ENCODE measurements around the gene HSPB6. TPM values are rescaled to one million over a fixed set of nuclear protein-coding genes. Genes with fewer than 3 reads are reported as not detected.

Gene HSPB6
- total and polyA plus RNA-seq, 7 donors, result 303 to 1,308 (median 664) TPM

- ATAC-seq (no peak), DNase-seq (no peak)
- Histone ChIP-seq H3K27me3 (ENCODE audit: insufficient read depth in 3 of 3, low read length in 2 of 3) (no peaks in the 10 kb centered on the region), H3K27ac (no peak overlapping the region), H3K4me1 (peaks cover 4% of the 10 kb centered on the region), H3K9me3 (no peaks in the 10 kb centered on the region), H3K4me3 (no peak overlapping the region), H3K36me3 (ENCODE audit: insufficient read depth in 1 of 2, low read depth in 1 of 2) (peaks cover 0 to 93% of the 10 kb centered on the region in 2 donors)
- intact Hi-C loops (cut with DNase I), result no loop called here
- 70 to 84% (median 73%) methylated on average over 5 of the region's 5 CpGs for WGBS, 3 donors
- no peak for TF ChIP-seq CTCF (IDR thresholded peaks at IDR 0.05)
Measured at GRCh38 chr19:35734889-35735288, 21.9 kb downstream of the HSPB6 start.

GRCh38 chr19:35734273-35734672 is 22.6 kb downstream of the HSPB6 start:
- Histone ChIP-seq H3K36me3 (ENCODE audit: insufficient read depth in 1 of 2, low read depth in 1 of 2) (peaks cover 3 to 99% of the 10 kb centered on the region in 2 donors), H3K9me3 (no peaks in the 10 kb centered on the region), H3K4me1 (no peaks in the 10 kb centered on the region), H3K27ac (no peak overlapping the region), H3K4me3 (no peak overlapping the region), H3K27me3 (ENCODE audit: insufficient read depth in 3 of 3, low read length in 2 of 3) (no peaks in the 10 kb centered on the region)
- TF ChIP-seq CTCF (IDR thresholded peaks at IDR 0.05), result no peak
- ATAC-seq (no peak), DNase-seq (no peak)
- WGBS, 3 donors, result 84 to 90% (median 88%) methylated on average over 8 of the region's 8 CpGs
- intact Hi-C loops (cut with DNase I), result no loop called here

DNA sequence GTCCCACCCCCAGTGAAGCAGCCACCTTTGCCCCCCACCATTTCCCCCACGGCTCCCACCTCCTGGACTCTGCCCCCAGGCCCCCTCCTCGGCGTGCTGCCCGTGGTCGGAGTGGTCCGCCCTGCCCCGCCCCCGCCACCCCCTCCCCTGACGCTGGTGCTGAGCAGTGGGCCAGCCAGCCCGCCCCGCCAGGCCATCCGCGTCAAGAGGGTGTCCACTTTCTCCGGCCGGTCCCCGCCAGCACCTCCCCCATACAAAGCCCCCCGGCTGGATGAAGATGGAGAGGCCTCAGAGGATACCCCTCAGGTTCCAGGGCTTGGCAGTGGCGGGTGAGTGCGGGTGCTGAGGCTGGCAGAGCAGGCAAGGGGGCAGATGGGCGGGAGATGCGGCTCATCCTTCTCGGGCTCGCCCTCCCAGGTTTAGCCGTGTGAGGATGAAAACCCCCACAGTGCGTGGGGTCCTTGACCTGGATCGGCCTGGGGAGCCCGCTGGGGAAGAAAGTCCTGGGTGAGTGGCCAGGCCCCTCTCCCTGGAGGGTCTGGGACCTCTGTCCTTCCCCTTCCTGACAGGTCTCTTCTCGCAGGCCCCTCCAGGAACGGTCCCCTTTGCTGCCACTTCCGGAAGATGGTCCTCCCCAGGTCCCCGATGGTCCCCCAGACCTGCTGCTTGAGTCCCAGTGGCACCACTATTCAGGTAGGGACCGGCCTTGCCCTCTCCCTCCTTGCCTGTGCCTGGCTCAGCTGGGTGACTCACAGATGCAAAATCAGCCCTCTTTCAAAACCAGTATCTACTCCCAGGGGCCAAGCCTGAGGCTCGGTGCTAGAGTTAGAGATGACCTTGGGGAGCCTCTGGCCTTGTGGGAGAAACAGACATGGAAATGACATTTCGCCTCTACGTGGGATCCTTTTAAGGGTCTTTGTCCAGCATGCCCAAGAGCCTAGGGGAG is 23.4 kb downstream of the HSPB6 start:
- ATAC-seq (peak in 2 of 4 donors; percentile 24 to 30), DNase-seq (no peak)
- WGBS, 3 donors, result 88 to 91% (median 90%) methylated on average over 24 to 35 of the region's 35 CpGs
- TF ChIP-seq CTCF (IDR thresholded peaks at IDR 0.05), result no peak
- intact Hi-C loops (cut with DNase I), result no loop called here
- no peaks in the 10 kb centered on the region for H3K9me3 ChIP-seq
- no peaks in the 10 kb centered on the region for H3K27me3 ChIP-seq (ENCODE audit: insufficient read depth in 3 of 3, low read length in 2 of 3)
- H3K27ac ChIP-seq, result no peak overlapping the region
- H3K4me1 ChIP-seq, result no peaks in the 10 kb centered on the region
- H3K36me3 ChIP-seq (ENCODE audit: insufficient read depth in 1 of 2, low read depth in 1 of 2), result peaks cover 5 to 99% of the 10 kb centered on the region in 2 donors
- no peak overlapping the region for H3K4me3 ChIP-seq

GRCh38 chr19:35732540-35733179 is 24.2 kb downstream of the HSPB6 start:
- H3K36me3 ChIP-seq (ENCODE audit: insufficient read depth in 1 of 2, low read depth in 1 of 2), result peaks cover 5 to 99% of the 10 kb centered on the region in 2 donors
- WGBS, 3 donors, result 84 to 89% (median 84%) methylated on average over 24 to 25 of the region's 25 CpGs
- no peaks in the 10 kb centered on the region for H3K9me3 ChIP-seq
- TF ChIP-seq CTCF (IDR thresholded peaks at IDR 0.05), result no peak
- intact Hi-C loops (cut with DNase I), result no loop called here
- DNase-seq, result no peak
- H3K27ac ChIP-seq, result no peak overlapping the region
- H3K27me3 ChIP-seq (ENCODE audit: insufficient read depth in 3 of 3, low read length in 2 of 3), result no peaks in the 10 kb centered on the region
- H3K4me1 ChIP-seq, result no peaks in the 10 kb centered on the region
- no peak overlapping the region for H3K4me3 ChIP-seq
- no peak for ATAC-seq

All from psoas muscle (tissue), 8 donors.